Caco-2 (cell line): ENCODE data around the gene OR13G1. TPM values are rescaled to one million over a fixed set of nuclear protein-coding genes. Genes with fewer than 3 reads are reported as not detected.

Experiments used
- BruUV-seq: library from RNA; stranded (reverse); fragments of 400-500 nt; replicated peaks from 2 replicates; lab custom pipeline; 2021; lab: Mats Ljungman, UMichigan
- CTCF ChIA-PET: fragments of 300-600 bp; sonication (Branson Sonifier 250); formaldehyde crosslinking; loops from one replicate; lab custom pipeline; 2022; ENCODE audit warnings: antibody characterized with exemption; lab: Charles Lee
- POLR2A ChIA-PET: fragments of 300-600 bp; sonication (Branson Sonifier 250); formaldehyde crosslinking; loops from one replicate; lab custom pipeline; 2022; ENCODE audit warnings: antibody characterized with exemption; lab: Charles Lee
- DNase-seq, 2 experiments: peaks; one replicate each; pipeline versions ENCODE4 v3.0.0 to v3.0.0-alpha.2; 2020 to 2022
- H3K27me3 ChIP-seq: replicated peaks from 2 replicates; pipeline ENCODE4 v1.6.0; 2011; ENCODE audit warnings: low read length; ENCODE audit not compliant: control insufficient read depth, insufficient read depth
- H3K36me3 ChIP-seq: 2 replicates; pipeline ENCODE4 v1.5.1; 2011; ENCODE audit warnings: low read length; ENCODE audit not compliant: control insufficient read depth, insufficient read depth
- H3K4me1 ChIP-seq: fragments of 250-450 bp; sonication (Bioruptor Pico); 2 replicates; pipeline ENCODE4 v1.5.1; 2020; ENCODE audit warnings: mild to moderate bottlenecking
- H3K4me3 ChIP-seq: 2 replicates; pipeline ENCODE4 v1.5.1; 2011; ENCODE audit warnings: low read depth, mild to moderate bottlenecking, control low read depth, low read length
- H3K9me3 ChIP-seq: fragments of 250-450 bp; sonication (Bioruptor Pico); 2 replicates; pipeline ENCODE4 v1.5.1; 2020; ENCODE audit warnings: mild to moderate bottlenecking, moderate library complexity
- H3K27ac Mint-ChIP-seq: one replicate; pipeline ENCODE4 v1.8.0; 2022; ENCODE audit warnings: mixed read lengths; ENCODE audit not compliant: unreplicated experiment
- H3K27me3 Mint-ChIP-seq: one replicate; pipeline ENCODE4 v1.8.0; 2022; ENCODE audit warnings: mixed read lengths; ENCODE audit not compliant: insufficient read depth, unreplicated experiment
- H3K36me3 Mint-ChIP-seq: one replicate; pipeline ENCODE4 v1.8.0; 2022; ENCODE audit warnings: mild to moderate bottlenecking, mixed read lengths; ENCODE audit not compliant: insufficient read depth, unreplicated experiment
- H3K4me1 Mint-ChIP-seq: one replicate; pipeline ENCODE4 v1.8.0; 2022; ENCODE audit warnings: low read depth, mixed read lengths; ENCODE audit not compliant: unreplicated experiment
- H3K4me3 Mint-ChIP-seq: one replicate; pipeline ENCODE4 v1.8.0; 2022; ENCODE audit warnings: mild to moderate bottlenecking, moderate library complexity, mixed read lengths; ENCODE audit not compliant: unreplicated experiment
- H3K9me3 Mint-ChIP-seq: one replicate; pipeline ENCODE4 v1.8.0; 2022; ENCODE audit warnings: mixed read lengths; ENCODE audit not compliant: unreplicated experiment
- CTCF ChIP-seq, 2 experiments: fragments of 200-600 bp in 1 of 2; IDR thresholded peaks; 1 replicate in 1 of 2; 2 replicates in 1 of 2; pipeline versions ENCODE4 v1.5.1 to v1.8.0; 2011 to 2022; ENCODE audit warnings: antibody characterized with exemption in 1 of 2, control low read depth in 1 of 2, inconsistent platforms in 1 of 2, low read depth in 1 of 2, low read length in 1 of 2, mild to moderate bottlenecking in 1 of 2, moderate library complexity in 1 of 2; ENCODE audit not compliant: insufficient read depth in 1 of 2, severe bottlenecking in 1 of 2, unreplicated experiment in 1 of 2
- intact Hi-C: fragments of 100-400 bp; cut with micrococcal nuclease; formaldehyde crosslinking; loops from one replicate; pipeline ENCODE4 v1.10.0; 2022; ENCODE audit not compliant: unreplicated experiment
- total RNA-seq: library from RNA; stranded (reverse); gene quantifications from 2 replicates; pipeline ENCODE4 v1.2.3, GENCODE V29; 2022

Gene OR13G1
- total RNA-seq, 1 experiment from 2014 or later: not detected

- peak; percentile 53 to 68 for DNase-seq
- H3K27me3 Mint-ChIP-seq: peaks cover 6% of the 10 kb centered on the region
- TF ChIP-seq CTCF (IDR thresholded peaks at IDR 0.05; ENCODE audit: insufficient read depth in 1 of 2, low read depth in 1 of 2, low read length in 1 of 2, severe bottlenecking in 1 of 2, unreplicated experiment in 1 of 2): peak; percentile 64 to 80
- Histone ChIP-seq H3K4me1 (no peaks in the 10 kb centered on the region), H3K27me3 (no peaks in the 10 kb centered on the region), H3K4me3 (no peak overlapping the region), H3K36me3 (no peaks in the 10 kb centered on the region), H3K9me3 (no peaks in the 10 kb centered on the region)
- no peaks in the 10 kb centered on the region for H3K9me3 Mint-ChIP-seq
- H3K36me3 Mint-ChIP-seq: no peaks in the 10 kb centered on the region
- H3K27ac Mint-ChIP-seq: no peak overlapping the region
- no TSS peak for BruUV-seq
- H3K4me1 Mint-ChIP-seq: no peaks in the 10 kb centered on the region
- H3K4me3 Mint-ChIP-seq: no peak overlapping the region
- intact Hi-C loops: no loop called here
- ChIA-PET POLR2A (no interaction called here), CTCF (no interaction called here)
Observed at GRCh38 chr1:247681288-247681897, 1.9 kb upstream of the OR13G1 start.

- H3K9me3 ChIP-seq: no peaks in the 10 kb centered on the region
- no peak overlapping the region for H3K4me3 Mint-ChIP-seq
- DNase-seq: no peak
- no peaks in the 10 kb centered on the region for H3K27me3 ChIP-seq
- H3K4me3 ChIP-seq: no peak overlapping the region
- no peak overlapping the region for H3K27ac Mint-ChIP-seq
- H3K4me1 Mint-ChIP-seq: no peaks in the 10 kb centered on the region
- H3K4me1 ChIP-seq: no peaks in the 10 kb centered on the region
- intact Hi-C loops: no loop called here
- ChIA-PET CTCF (no interaction called here), POLR2A (no interaction called here)
- H3K36me3 ChIP-seq: no peaks in the 10 kb centered on the region
- no peaks in the 10 kb centered on the region for H3K36me3 Mint-ChIP-seq
- H3K9me3 Mint-ChIP-seq: no peaks in the 10 kb centered on the region
- BruUV-seq: no TSS peak
- H3K27me3 Mint-ChIP-seq: peaks cover 6% of the 10 kb centered on the region
- TF ChIP-seq CTCF (IDR thresholded peaks at IDR 0.05; ENCODE audit: insufficient read depth in 1 of 2, low read depth in 1 of 2, low read length in 1 of 2, severe bottlenecking in 1 of 2, unreplicated experiment in 1 of 2): no peak
Observed at GRCh38 chr1:247680171-247680570, 632 bp upstream of the OR13G1 start.

- Mint-ChIP-seq H3K4me3 (no peak overlapping the region), H3K27me3 (no peaks in the 10 kb centered on the region), H3K4me1 (no peaks in the 10 kb centered on the region), H3K27ac (no peak overlapping the region), H3K9me3 (no peaks in the 10 kb centered on the region), H3K36me3 (no peaks in the 10 kb centered on the region)
- no peak for DNase-seq
- intact Hi-C loops: no loop called here
- Histone ChIP-seq H3K4me3 (no peak overlapping the region), H3K27me3 (no peaks in the 10 kb centered on the region), H3K4me1 (no peaks in the 10 kb centered on the region), H3K36me3 (no peaks in the 10 kb centered on the region), H3K9me3 (no peaks in the 10 kb centered on the region)
- ChIA-PET POLR2A (no interaction called here), CTCF (no interaction called here)
- no peak for TF ChIP-seq CTCF (IDR thresholded peaks at IDR 0.05; ENCODE audit: insufficient read depth in 1 of 2, low read depth in 1 of 2, low read length in 1 of 2, severe bottlenecking in 1 of 2, unreplicated experiment in 1 of 2)
- BruUV-seq: no TSS peak
Observed at GRCh38 chr1:247669225-247669624, 10.3 kb downstream of the OR13G1 start.
